A673 (cell line): Measurements from ENCODE around the gene VPS13D. TPM values are rescaled to one million over a fixed set of nuclear protein-coding genes. Genes with fewer than 3 reads are reported as not detected.

Source experiments
- BruUV-seq: library from RNA; stranded (reverse); fragments of 400-500 nt; replicated peaks from 2 replicates; lab custom pipeline; 2021; lab: Mats Ljungman, UMichigan
- CTCF ChIA-PET: fragments of 300-600 bp; sonication (Branson Sonifier 250); formaldehyde crosslinking; loops from one replicate; lab custom pipeline; 2022; ENCODE audit warnings: antibody characterized with exemption; lab: Charles Lee
- POLR2A ChIA-PET: fragments of 300-600 bp; sonication (Branson Sonifier 250); formaldehyde crosslinking; loops from one replicate; lab custom pipeline; 2022; ENCODE audit warnings: antibody characterized with exemption; ENCODE audit not compliant: low non-redundant PET; lab: Charles Lee
- DNase-seq: peaks from one replicate; pipeline ENCODE4 v3.0.0-alpha.2; 2015; ENCODE audit warnings: low spot score
- H3K27ac ChIP-seq: fragments of 200-600 bp; sonication (generic); 2 replicates; pipeline ENCODE4 v1.5.1; 2016; ENCODE audit warnings: mixed run types, low read depth, mild to moderate bottlenecking, mixed read lengths, antibody characterized with exemption, low read length; ENCODE audit not compliant: poor library complexity, severe bottlenecking
- H3K27me3 ChIP-seq: fragments of 200-600 bp; sonication (generic); replicated peaks from 2 replicates; pipeline ENCODE4 v1.6.1; 2017; ENCODE audit warnings: mixed run types, low read depth, mild to moderate bottlenecking, mixed read lengths, antibody characterized with exemption, low read length; ENCODE audit not compliant: insufficient read depth, poor library complexity
- H3K36me3 ChIP-seq: fragments of 200-600 bp; sonication (generic); 2 replicates; pipeline ENCODE4 v1.6.1; 2016; ENCODE audit warnings: mixed run types, mild to moderate bottlenecking, mixed read lengths, antibody characterized with exemption, low read length; ENCODE audit not compliant: insufficient read depth, poor library complexity, severe bottlenecking
- H3K4me1 ChIP-seq: fragments of 200-600 bp; sonication (generic); 2 replicates; pipeline ENCODE4 v1.6.1; 2017; ENCODE audit warnings: mixed run types, mild to moderate bottlenecking, mixed read lengths, antibody characterized with exemption, low read length; ENCODE audit not compliant: insufficient read depth, poor library complexity, severe bottlenecking
- H3K4me3 ChIP-seq: fragments of 200-600 bp; sonication (generic); 2 replicates; pipeline ENCODE4 v1.5.1; 2016; ENCODE audit warnings: low read depth, mixed run types, mild to moderate bottlenecking, mixed read lengths, low read length; ENCODE audit not compliant: poor library complexity, severe bottlenecking
- H3K9me3 ChIP-seq: fragments of 200-600 bp; sonication (generic); 2 replicates; pipeline ENCODE4 v1.6.1; 2016; ENCODE audit warnings: mixed run types, low read depth, mild to moderate bottlenecking, mixed read lengths, antibody characterized with exemption, low read length; ENCODE audit not compliant: poor library complexity, severe bottlenecking
- EZH2 ChIP-seq: fragments of 200-600 bp; sonication (generic); IDR thresholded peaks from 2 replicates; pipeline ENCODE4 v1.6.1; 2017; ENCODE audit warnings: borderline replicate concordance, low read depth, mild to moderate bottlenecking, mixed read lengths, antibody characterized with exemption, low read length; ENCODE audit not compliant: poor library complexity, severe bottlenecking
- intact Hi-C: fragments of 100-400 bp; cut with micrococcal nuclease; formaldehyde crosslinking; loops from one replicate; pipeline ENCODE4 v1.10.0; 2022; ENCODE audit not compliant: unreplicated experiment
- total RNA-seq: library from RNA; stranded (reverse); gene quantifications from 2 replicates; pipeline ENCODE4 v1.2.3, GENCODE V29; 2021
- TF ChIP-seq, protein P1 (sequence below): fragments of 300-800, 200-600 bp; sonication (generic); conservative IDR thresholded peaks from 2 replicates; pipeline ENCODE4 v1.5.1; 2017; ENCODE audit warnings: low read depth, mild to moderate bottlenecking, antibody characterized with exemption, low read length, moderate library complexity, mixed read lengths

VPS13D gene
- total RNA-seq, 1 experiment from 2014 or later, result 32.5 TPM

DNA sequence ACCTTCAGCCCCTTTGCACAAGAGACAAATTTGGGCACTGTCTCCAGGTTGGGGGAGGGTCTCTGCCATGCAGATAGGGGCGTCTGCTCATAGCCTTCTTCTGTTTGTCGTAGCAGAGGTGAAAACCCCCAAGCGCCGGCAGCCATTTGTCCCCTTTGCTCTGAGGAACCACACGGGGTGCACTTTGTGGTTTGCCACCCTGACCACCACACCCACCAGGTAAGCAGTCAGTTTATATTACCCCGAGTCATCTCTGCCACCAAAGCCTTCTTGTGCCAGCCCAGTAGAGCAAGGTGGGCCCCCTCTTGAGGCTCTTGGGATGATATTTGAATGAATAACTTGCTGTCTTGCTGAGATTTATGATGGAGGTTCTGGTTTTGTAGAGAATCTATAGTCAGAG is 111.8 kb downstream of the VPS13D start:
- intact Hi-C loops, result no loop called here
- TF ChIP-seq EZH2, result no peak
- TF ChIP-seq, protein P1, sequence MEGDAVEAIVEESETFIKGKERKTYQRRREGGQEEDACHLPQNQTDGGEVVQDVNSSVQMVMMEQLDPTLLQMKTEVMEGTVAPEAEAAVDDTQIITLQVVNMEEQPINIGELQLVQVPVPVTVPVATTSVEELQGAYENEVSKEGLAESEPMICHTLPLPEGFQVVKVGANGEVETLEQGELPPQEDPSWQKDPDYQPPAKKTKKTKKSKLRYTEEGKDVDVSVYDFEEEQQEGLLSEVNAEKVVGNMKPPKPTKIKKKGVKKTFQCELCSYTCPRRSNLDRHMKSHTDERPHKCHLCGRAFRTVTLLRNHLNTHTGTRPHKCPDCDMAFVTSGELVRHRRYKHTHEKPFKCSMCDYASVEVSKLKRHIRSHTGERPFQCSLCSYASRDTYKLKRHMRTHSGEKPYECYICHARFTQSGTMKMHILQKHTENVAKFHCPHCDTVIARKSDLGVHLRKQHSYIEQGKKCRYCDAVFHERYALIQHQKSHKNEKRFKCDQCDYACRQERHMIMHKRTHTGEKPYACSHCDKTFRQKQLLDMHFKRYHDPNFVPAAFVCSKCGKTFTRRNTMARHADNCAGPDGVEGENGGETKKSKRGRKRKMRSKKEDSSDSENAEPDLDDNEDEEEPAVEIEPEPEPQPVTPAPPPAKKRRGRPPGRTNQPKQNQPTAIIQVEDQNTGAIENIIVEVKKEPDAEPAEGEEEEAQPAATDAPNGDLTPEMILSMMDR, result no peak
- Histone ChIP-seq H3K36me3 (no peaks in the 10 kb centered on the region), H3K4me3 (no peak overlapping the region), H3K4me1 (peaks cover 8% of the 10 kb centered on the region), H3K9me3 (no peaks in the 10 kb centered on the region), H3K27me3 (no peaks in the 10 kb centered on the region), H3K27ac (no peak overlapping the region)
- ChIA-PET CTCF (no interaction called here), POLR2A (no interaction called here)
- DNase-seq, result no peak
- BruUV-seq, result no TSS peak

DNA sequence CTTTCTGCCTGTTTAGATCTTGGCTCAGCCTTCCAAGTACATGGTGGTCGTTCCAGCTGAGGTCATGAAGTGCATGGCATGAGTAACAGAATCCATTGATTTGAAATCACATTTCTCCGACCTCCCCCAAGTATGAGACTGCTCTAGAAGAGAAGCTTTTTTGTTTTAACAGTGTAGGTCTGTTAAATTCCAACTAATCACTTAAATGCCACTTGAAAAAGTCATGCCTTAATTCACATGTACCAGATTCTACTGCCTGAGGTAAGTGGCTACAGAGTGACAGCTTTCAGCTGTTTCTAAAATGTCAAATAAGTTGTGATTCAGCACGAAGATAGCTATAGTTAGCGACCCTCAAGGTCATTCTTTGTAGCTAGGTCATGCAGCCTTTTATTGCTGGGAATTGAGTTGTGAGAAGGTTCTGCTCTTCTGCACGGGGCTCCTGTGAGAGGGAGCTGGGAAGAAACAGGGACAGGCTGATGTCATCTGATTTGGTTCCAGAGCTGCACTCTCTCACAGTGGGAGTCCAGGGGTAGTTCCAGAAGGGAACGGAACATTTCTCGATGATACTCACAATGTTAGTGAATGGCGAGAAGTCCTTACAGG is 112.7 kb downstream of the VPS13D start:
- no peak for TF ChIP-seq EZH2
- TF ChIP-seq, protein P1, result no peak
- no peak for DNase-seq
- intact Hi-C loops, result no loop called here
- Histone ChIP-seq H3K9me3 (no peaks in the 10 kb centered on the region), H3K4me3 (no peak overlapping the region), H3K36me3 (no peaks in the 10 kb centered on the region), H3K4me1 (peaks cover 8% of the 10 kb centered on the region), H3K27ac (no peak overlapping the region), H3K27me3 (no peaks in the 10 kb centered on the region)
- BruUV-seq, result no TSS peak
- ChIA-PET CTCF (no interaction called here), POLR2A (no interaction called here)

DNA sequence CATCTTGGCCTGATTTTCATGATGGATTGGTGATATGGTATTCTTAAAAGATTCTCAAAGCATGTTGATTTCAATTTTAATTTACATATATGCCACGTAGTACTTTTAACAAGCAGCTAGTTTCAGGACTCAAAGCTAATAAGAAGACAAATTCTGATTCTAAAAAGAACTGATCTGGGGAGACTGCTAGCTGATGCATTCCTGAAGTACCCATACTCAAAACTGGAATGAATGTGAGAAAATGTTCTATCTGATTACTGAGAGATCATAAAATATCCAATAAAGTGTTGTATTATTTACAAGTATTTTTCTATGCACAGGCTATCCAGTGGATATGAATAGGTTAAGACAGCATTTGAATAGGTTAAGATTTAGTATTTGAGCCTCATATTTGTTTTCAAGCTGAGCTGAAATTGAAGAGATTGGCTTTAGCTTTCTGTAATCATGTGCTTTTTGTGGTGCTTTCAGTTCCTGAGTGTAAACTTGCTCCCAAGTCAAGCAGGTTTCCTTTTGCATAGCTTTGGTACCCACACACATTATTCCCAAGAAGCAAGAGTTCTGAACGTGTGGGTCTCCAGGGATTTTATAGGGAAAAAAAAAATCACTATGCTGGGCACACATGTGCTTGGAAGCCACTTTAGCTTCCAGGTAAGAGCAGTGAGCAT is 114.1 kb downstream of the VPS13D start:
- BruUV-seq, result no TSS peak
- TF ChIP-seq, protein P1, result no peak
- TF ChIP-seq EZH2, result no peak
- no peak overlapping the region for H3K27ac ChIP-seq
- ChIA-PET CTCF (interaction anchor here (0.6 kb wide), 1 partner anchor 29 kb away, joined by 7 read pairs; no protein-coding TSS in a partner anchor), POLR2A (no interaction called here)
- no peak for DNase-seq
- no peaks in the 10 kb centered on the region for H3K27me3 ChIP-seq
- peaks cover 9% of the 10 kb centered on the region for H3K36me3 ChIP-seq
- intact Hi-C loops, result no loop called here
- H3K4me1 ChIP-seq, result peaks cover 8% of the 10 kb centered on the region
- no peak overlapping the region for H3K4me3 ChIP-seq
- H3K9me3 ChIP-seq, result no peaks in the 10 kb centered on the region
